Fibroblast of skin of right quadriceps (primary cell): ENCODE results near the gene STK32C.
A peak's percentile ranks its signal among the peaks of the same experiment; 100 is the strongest.

Experiments used
- DNase-seq: peaks from one replicate; pipeline ENCODE4 v3.0.0-alpha.2; 2013

STK32C gene

GRCh38 chr10:132264306-132264950 is 43.3 kb downstream of the STK32C start:
- no peak for DNase-seq

GRCh38 chr10:132263866-132264265 is 43.9 kb downstream of the STK32C start:
- DNase-seq = no peak

GRCh38 chr10:132259702-132260482 is 47.9 kb downstream of the STK32C start:
- no peak for DNase-seq

GRCh38 chr10:132258423-132258822 is 49.3 kb downstream of the STK32C start:
- no peak for DNase-seq

GRCh38 chr10:132257907-132258306 is 49.8 kb downstream of the STK32C start:
- DNase-seq = no peak

GRCh38 chr10:132257271-132257670 is 50.5 kb downstream of the STK32C start:
- peak; percentile 19 for DNase-seq

GRCh38 chr10:132256866-132257265 is 50.9 kb downstream of the STK32C start:
- DNase-seq = no peak

GRCh38 chr10:132255489-132256344 is 52.0 kb downstream of the STK32C start:
- DNase-seq = no peak

GRCh38 chr10:132254841-132255240 is 52.9 kb downstream of the STK32C start:
- no peak for DNase-seq

- DNase-seq = no peak
These were observed 54.6 kb downstream of the STK32C start for GRCh38 chr10:132253092-132253687.

- no peak for DNase-seq
These were observed 55.3 kb downstream of the STK32C start for GRCh38 chr10:132252412-132252811.

GRCh38 chr10:132251928-132252327 is 55.8 kb downstream of the STK32C start:
- DNase-seq = no peak

GRCh38 chr10:132250481-132251475 is 57.0 kb downstream of the STK32C start:
- no peak for DNase-seq

- no peak for DNase-seq
These were observed 57.9 kb downstream of the STK32C start for GRCh38 chr10:132249824-132250375.

- no peak for DNase-seq
These were observed 58.5 kb downstream of the STK32C start for GRCh38 chr10:132249226-132249724.

- DNase-seq = peak; percentile 13
These were observed 59.1 kb downstream of the STK32C start for GRCh38 chr10:132248455-132249225.

- no peak for DNase-seq
These were observed 59.8 kb downstream of the STK32C start for GRCh38 chr10:132247943-132248342.

GRCh38 chr10:132246296-132246695 is 61.5 kb downstream of the STK32C start:
- no peak for DNase-seq

- no peak for DNase-seq
These were observed 62.7 kb downstream of the STK32C start for GRCh38 chr10:132245056-132245455.

- DNase-seq = no peak
These were observed 64.1 kb downstream of the STK32C start for GRCh38 chr10:132243626-132244025.
